Endothelial cell of umbilical vein (primary cell): ENCODE data around the gene ZCWPW1. TPM values are rescaled to one million over a fixed set of nuclear protein-coding genes. Genes with fewer than 3 reads are reported as not detected.

ENCODE experiments used
- BruUV-seq: library from RNA; stranded (reverse); fragments of 400-500 nt; replicated peaks from 2 replicates; lab custom pipeline; 2021; lab: Mats Ljungman, UMichigan
- CTCF ChIA-PET: fragments of 300-600, 350-600 bp; sonication (Branson Sonifier 250); formaldehyde crosslinking; loops from one replicate; lab custom pipeline; 2021; ENCODE audit warnings: antibody characterized with exemption, inconsistent platforms; lab: Charles Lee
- POLR2A ChIA-PET: fragments of 300-600, 350-600 bp; sonication (Branson Sonifier 250); formaldehyde crosslinking; loops from one replicate; lab custom pipeline; 2021; ENCODE audit warnings: antibody characterized with exemption, inconsistent platforms; lab: Charles Lee
- DNase-seq: peaks from one replicate; pipeline ENCODE4 v3.0.0-alpha.2; 2011; ENCODE audit warnings: low read depth, low spot score
- FAIRE-seq: peaks from 2 replicates; lab custom pipeline; 2011; peaks lifted over from hg19 to GRCh38; lab: Jason Lieb, UNC
- H2AFZ ChIP-seq: 2 replicates; pipeline ENCODE4 v1.6.0; 2012; ENCODE audit warnings: low read depth, low read length, control low read depth, inconsistent platforms
- H3K27ac ChIP-seq: 2 replicates; pipeline ENCODE4 v1.5.1; 2011; ENCODE audit warnings: low read depth, mild to moderate bottlenecking, control low read depth, low read length, moderate library complexity; ENCODE audit not compliant: insufficient read depth
- H3K27me3 ChIP-seq, 2 experiments: 2 replicates each; pipeline versions ENCODE4 v1.6.0 to v1.6.1; 2011; ENCODE audit warnings: low read length in 2 of 2, mixed read lengths in 1 of 2; ENCODE audit not compliant: control insufficient read depth in 2 of 2, insufficient read depth in 2 of 2
- H3K36me3 ChIP-seq, 2 experiments: 2 replicates in 1 of 2; 3 replicates in 1 of 2; pipeline ENCODE4 v1.5.1; 2011; ENCODE audit warnings: low read length in 2 of 2, mild to moderate bottlenecking in 1 of 2, moderate library complexity in 1 of 2; ENCODE audit not compliant: control insufficient read depth in 2 of 2, insufficient read depth in 2 of 2; ENCODE audit errors: extremely low read depth in 1 of 2
- H3K4me1 ChIP-seq: 3 replicates; pipeline ENCODE4 v1.5.1; 2011; ENCODE audit warnings: mild to moderate bottlenecking, low read length; ENCODE audit not compliant: control insufficient read depth, insufficient read depth; ENCODE audit errors: extremely low read depth
- H3K4me2 ChIP-seq: 2 replicates; pipeline ENCODE4 v1.6.1; 2011; ENCODE audit warnings: low read length, control low read depth, mixed read lengths; ENCODE audit not compliant: insufficient read depth
- H3K4me3 ChIP-seq, 3 experiments: fragments of 200-600 bp in 1 of 3; sonication (generic), shearing (Covaris generic) in 1 of 3; replicated peaks in 1 of 3; 2 replicates each; pipeline ENCODE4 v1.5.1; 2011 to 2016; ENCODE audit warnings: control low read depth in 3 of 3, low read length in 3 of 3, mild to moderate bottlenecking in 2 of 3, inconsistent platforms in 1 of 3, low read depth in 1 of 3, moderate library complexity in 1 of 3; ENCODE audit not compliant: insufficient read depth in 1 of 3
- H3K79me2 ChIP-seq: 2 replicates; pipeline ENCODE4 v1.6.0; 2012; ENCODE audit warnings: low read length, inconsistent platforms; ENCODE audit not compliant: control insufficient read depth, insufficient read depth
- H3K9ac ChIP-seq: replicated peaks from 2 replicates; pipeline ENCODE3; 2011; ENCODE audit warnings: low read length, control low read depth; ENCODE audit not compliant: insufficient read depth; ENCODE audit errors: extremely low read depth
- H3K9me1 ChIP-seq: replicated peaks from 3 replicates; pipeline ENCODE4 v1.6.0; 2011; ENCODE audit warnings: mild to moderate bottlenecking, low read length; ENCODE audit not compliant: control insufficient read depth, insufficient read depth; ENCODE audit errors: extremely low read depth
- H3K9me3 ChIP-seq: replicated peaks from 2 replicates; pipeline ENCODE4 v1.5.1; 2012; ENCODE audit warnings: low read length, inconsistent platforms; ENCODE audit not compliant: control insufficient read depth, insufficient read depth
- H4K20me1 ChIP-seq: replicated peaks from 2 replicates; pipeline ENCODE3; 2011; ENCODE audit warnings: mild to moderate bottlenecking, low read length; ENCODE audit not compliant: control insufficient read depth, insufficient read depth; ENCODE audit errors: extremely low read depth
- EZH2 ChIP-seq: IDR thresholded peaks from 2 replicates; pipeline ENCODE4 v1.6.1; 2012; ENCODE audit warnings: borderline replicate concordance, low read depth, mild to moderate bottlenecking, moderate library complexity, low read length, inconsistent platforms; ENCODE audit not compliant: severe bottlenecking
- FOS ChIP-seq: IDR thresholded peaks from 2 replicates; pipeline ENCODE4 v1.6.1; 2011; ENCODE audit warnings: mild to moderate bottlenecking, low read length, moderate library complexity, borderline replicate concordance; ENCODE audit not compliant: insufficient read depth
- GATA2 ChIP-seq: IDR thresholded peaks from 2 replicates; pipeline ENCODE4 v1.7.0; 2011; ENCODE audit warnings: low read depth, mild to moderate bottlenecking, moderate library complexity, mixed read lengths, low read length; ENCODE audit not compliant: insufficient read length, insufficient read depth
- JUN ChIP-seq: IDR thresholded peaks from 2 replicates; pipeline ENCODE4 v1.6.1; 2011; ENCODE audit warnings: borderline replicate concordance, low read depth; ENCODE audit not compliant: insufficient read length, insufficient read depth
- MYC ChIP-seq: IDR thresholded peaks from one replicate; pipeline ENCODE4 v1.6.1; 2011; ENCODE audit warnings: mild to moderate bottlenecking, low read depth, low read length
- POLR2A ChIP-seq: IDR thresholded peaks from 2 replicates; pipeline ENCODE4 v1.6.1; 2012; ENCODE audit warnings: low read depth, mild to moderate bottlenecking, control low read depth, low read length
- POLR2AphosphoS5 ChIP-seq: IDR thresholded peaks from 2 replicates; pipeline ENCODE4 v1.6.1; 2012; ENCODE audit warnings: low read depth, mild to moderate bottlenecking, control low read depth, low read length, moderate library complexity; ENCODE audit not compliant: insufficient read depth
- dilution Hi-C: fragments of 300-500 bp; cut with MboI; formaldehyde crosslinking; loops from one replicate; pipeline ENCODE4 v1.15.0; 2019; ENCODE audit warnings: low sequenced_read_pairs; ENCODE audit not compliant: extremely low pct_ligation_motif_present
- intact Hi-C: fragments of 100-400 bp; cut with micrococcal nuclease; formaldehyde crosslinking; loops from one replicate; pipeline ENCODE4 v1.10.0; 2022
- polyA plus RNA-seq, 4 experiments: library from polyadenylated mRNA; depleted of rRNA in 3 of 4; stranded (reverse) in 3 of 4; unstranded in 1 of 4; fragments of >200 nt; gene quantifications; 2 replicates each; pipeline versions ENCODE4 v1.2.1 to v1.2.3, GENCODE V29; 2011 to 2012; ENCODE audit warnings: missing spikeins in 1 of 4
- total RNA-seq: library from RNA; stranded (reverse); gene quantifications from 2 replicates; pipeline ENCODE4 v1.2.3, GENCODE V29; 2021
- TF ChIP-seq, protein P1 (sequence below): IDR thresholded peaks from 2 replicates; pipeline ENCODE4 v1.6.1; 2011; ENCODE audit not compliant: insufficient read depth, insufficient read length
- TF ChIP-seq, protein P2 (sequence below), 2 donors: IDR thresholded peaks; 1 replicate in 1 of 2; 2 replicates in 1 of 2; pipeline ENCODE4 v1.5.1; 2011; ENCODE audit warnings: low read length in 2 of 2, mild to moderate bottlenecking in 2 of 2, moderate library complexity in 2 of 2, control low read depth in 1 of 2, inconsistent platforms in 1 of 2, low read depth in 1 of 2; ENCODE audit not compliant: insufficient read depth in 1 of 2; ENCODE audit errors: extremely low read depth in 1 of 2

Gene ZCWPW1
- total and polyA plus RNA-seq, 2 donors (not counting 3 experiments of a cell fraction or from before 2014, with no cell fraction given) = 0.31 to 0.32 TPM

DNA sequence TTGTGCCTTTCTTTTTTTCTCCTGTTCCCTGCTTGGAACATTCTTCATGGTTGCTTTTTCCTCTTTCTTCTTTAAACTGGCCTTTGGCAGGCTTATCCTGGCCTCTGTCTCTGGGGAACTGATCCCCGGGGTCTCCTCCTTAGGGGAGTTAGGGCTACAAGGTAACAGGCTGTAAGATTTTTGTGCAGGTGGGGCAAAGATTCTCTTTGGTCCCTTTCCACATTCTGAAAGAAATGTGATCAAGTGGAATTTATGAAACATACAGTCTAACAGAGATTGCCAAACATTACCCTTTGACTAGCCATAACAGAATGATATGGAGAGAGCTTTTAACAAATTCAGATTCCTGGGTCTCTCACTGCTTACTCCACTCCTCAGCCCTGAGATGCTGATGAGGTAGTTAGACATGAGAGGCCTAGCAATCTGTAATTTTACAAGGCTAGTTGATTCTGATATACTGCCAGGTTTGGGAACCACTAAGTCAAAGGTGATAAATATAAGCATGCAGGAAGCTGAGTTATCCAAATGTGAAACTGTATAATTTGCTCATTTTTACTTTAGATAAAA is 8.8 kb downstream of the ZCWPW1 start:
- Histone ChIP-seq H3K9ac (no peak overlapping the region), H3K4me3 (no peak overlapping the region), H3K27me3 (peaks cover 3 to 5% of the 10 kb centered on the region in 2 experiments), H3K9me3 (no peaks in the 10 kb centered on the region), H3K27ac (no peak overlapping the region), H3K4me1 (no peaks in the 10 kb centered on the region), H3K4me2 (no peak overlapping the region), H3K9me1 (no peaks in the 10 kb centered on the region), H4K20me1 (no peaks in the 10 kb centered on the region), H3K79me2 (no peaks in the 10 kb centered on the region), H3K36me3 (no peaks in the 10 kb centered on the region), H2AFZ (no peak overlapping the region)
- intact Hi-C loops = no loop called here
- ChIA-PET POLR2A (interaction anchor here (0.9 kb wide), 1 partner anchor 9 kb away, joined by 5 read pairs; the partner anchor contains the start of gene ZCWPW1), CTCF (interaction anchor here (4.1 kb wide), 1 partner anchor 12 kb away, joined by 19 read pairs; no protein-coding TSS in a partner anchor)
- DNase-seq (no peak), FAIRE-seq (no peak)
- no TSS peak for BruUV-seq
- TF ChIP-seq, protein P1, sequence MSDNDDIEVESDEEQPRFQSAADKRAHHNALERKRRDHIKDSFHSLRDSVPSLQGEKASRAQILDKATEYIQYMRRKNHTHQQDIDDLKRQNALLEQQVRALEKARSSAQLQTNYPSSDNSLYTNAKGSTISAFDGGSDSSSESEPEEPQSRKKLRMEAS = no peak
- TF ChIP-seq JUN (no peak), POLR2A (no peak), FOS (no peak), GATA2 (no peak), EZH2 (no peak), POLR2AphosphoS5 (no peak), MYC (no peak)
- TF ChIP-seq, protein P2, sequence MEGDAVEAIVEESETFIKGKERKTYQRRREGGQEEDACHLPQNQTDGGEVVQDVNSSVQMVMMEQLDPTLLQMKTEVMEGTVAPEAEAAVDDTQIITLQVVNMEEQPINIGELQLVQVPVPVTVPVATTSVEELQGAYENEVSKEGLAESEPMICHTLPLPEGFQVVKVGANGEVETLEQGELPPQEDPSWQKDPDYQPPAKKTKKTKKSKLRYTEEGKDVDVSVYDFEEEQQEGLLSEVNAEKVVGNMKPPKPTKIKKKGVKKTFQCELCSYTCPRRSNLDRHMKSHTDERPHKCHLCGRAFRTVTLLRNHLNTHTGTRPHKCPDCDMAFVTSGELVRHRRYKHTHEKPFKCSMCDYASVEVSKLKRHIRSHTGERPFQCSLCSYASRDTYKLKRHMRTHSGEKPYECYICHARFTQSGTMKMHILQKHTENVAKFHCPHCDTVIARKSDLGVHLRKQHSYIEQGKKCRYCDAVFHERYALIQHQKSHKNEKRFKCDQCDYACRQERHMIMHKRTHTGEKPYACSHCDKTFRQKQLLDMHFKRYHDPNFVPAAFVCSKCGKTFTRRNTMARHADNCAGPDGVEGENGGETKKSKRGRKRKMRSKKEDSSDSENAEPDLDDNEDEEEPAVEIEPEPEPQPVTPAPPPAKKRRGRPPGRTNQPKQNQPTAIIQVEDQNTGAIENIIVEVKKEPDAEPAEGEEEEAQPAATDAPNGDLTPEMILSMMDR (IDR thresholded peaks at IDR 0.05; ENCODE audit: extremely low read depth in 1 of 2, insufficient read depth in 1 of 2, low read depth in 1 of 2, low read length in 2 of 2) = no peak
- dilution Hi-C loops = no loop called here
